HL-60 (cell line): ENCODE results near the gene LYPD8.

Experiments used
- GABPA ChIP-seq: IDR thresholded peaks from 2 replicates; pipeline ENCODE4 v1.6.1; 2012; ENCODE audit warnings: low read depth
- POLR2AphosphoS5 ChIP-seq: IDR thresholded peaks from 2 replicates; pipeline ENCODE4 v1.6.1; 2012; ENCODE audit warnings: low read depth
- SPI1 ChIP-seq: IDR thresholded peaks from 2 replicates; pipeline ENCODE4 v1.6.1; 2012; ENCODE audit warnings: low read depth, mild to moderate bottlenecking, borderline replicate concordance
- TF ChIP-seq, protein P1 (sequence below): IDR thresholded peaks from one replicate; pipeline ENCODE4 v1.5.1; 2011; ENCODE audit warnings: low read length, control low read depth, inconsistent platforms; ENCODE audit not compliant: insufficient read depth
- TF ChIP-seq, protein P2 (sequence below): IDR thresholded peaks from 2 replicates; pipeline ENCODE4 v1.6.1; 2012; ENCODE audit warnings: low read depth; ENCODE audit not compliant: insufficient replicate concordance

DNA sequence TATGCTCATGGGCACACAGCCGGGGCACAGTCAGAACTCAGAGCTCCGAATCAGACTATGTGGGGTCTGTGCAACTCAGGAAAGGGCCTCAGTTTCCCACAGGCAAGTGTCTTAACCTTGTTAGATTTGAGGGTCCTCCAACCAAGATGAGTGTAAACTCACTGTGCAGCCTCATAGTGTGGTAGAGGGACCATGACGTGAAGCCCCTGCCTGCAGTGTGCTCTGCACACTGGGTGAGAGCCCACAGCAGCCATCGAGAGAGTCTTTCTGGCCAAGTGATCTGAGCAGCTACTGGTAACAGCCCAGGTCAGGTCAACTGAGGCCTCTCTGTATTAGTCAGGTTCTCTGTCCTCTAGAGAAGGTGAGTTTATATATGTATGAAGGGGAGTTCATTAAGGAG lies 592 bp upstream of the LYPD8 start:
- TF ChIP-seq, protein P1, sequence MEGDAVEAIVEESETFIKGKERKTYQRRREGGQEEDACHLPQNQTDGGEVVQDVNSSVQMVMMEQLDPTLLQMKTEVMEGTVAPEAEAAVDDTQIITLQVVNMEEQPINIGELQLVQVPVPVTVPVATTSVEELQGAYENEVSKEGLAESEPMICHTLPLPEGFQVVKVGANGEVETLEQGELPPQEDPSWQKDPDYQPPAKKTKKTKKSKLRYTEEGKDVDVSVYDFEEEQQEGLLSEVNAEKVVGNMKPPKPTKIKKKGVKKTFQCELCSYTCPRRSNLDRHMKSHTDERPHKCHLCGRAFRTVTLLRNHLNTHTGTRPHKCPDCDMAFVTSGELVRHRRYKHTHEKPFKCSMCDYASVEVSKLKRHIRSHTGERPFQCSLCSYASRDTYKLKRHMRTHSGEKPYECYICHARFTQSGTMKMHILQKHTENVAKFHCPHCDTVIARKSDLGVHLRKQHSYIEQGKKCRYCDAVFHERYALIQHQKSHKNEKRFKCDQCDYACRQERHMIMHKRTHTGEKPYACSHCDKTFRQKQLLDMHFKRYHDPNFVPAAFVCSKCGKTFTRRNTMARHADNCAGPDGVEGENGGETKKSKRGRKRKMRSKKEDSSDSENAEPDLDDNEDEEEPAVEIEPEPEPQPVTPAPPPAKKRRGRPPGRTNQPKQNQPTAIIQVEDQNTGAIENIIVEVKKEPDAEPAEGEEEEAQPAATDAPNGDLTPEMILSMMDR: no peak
- TF ChIP-seq, protein P2, sequence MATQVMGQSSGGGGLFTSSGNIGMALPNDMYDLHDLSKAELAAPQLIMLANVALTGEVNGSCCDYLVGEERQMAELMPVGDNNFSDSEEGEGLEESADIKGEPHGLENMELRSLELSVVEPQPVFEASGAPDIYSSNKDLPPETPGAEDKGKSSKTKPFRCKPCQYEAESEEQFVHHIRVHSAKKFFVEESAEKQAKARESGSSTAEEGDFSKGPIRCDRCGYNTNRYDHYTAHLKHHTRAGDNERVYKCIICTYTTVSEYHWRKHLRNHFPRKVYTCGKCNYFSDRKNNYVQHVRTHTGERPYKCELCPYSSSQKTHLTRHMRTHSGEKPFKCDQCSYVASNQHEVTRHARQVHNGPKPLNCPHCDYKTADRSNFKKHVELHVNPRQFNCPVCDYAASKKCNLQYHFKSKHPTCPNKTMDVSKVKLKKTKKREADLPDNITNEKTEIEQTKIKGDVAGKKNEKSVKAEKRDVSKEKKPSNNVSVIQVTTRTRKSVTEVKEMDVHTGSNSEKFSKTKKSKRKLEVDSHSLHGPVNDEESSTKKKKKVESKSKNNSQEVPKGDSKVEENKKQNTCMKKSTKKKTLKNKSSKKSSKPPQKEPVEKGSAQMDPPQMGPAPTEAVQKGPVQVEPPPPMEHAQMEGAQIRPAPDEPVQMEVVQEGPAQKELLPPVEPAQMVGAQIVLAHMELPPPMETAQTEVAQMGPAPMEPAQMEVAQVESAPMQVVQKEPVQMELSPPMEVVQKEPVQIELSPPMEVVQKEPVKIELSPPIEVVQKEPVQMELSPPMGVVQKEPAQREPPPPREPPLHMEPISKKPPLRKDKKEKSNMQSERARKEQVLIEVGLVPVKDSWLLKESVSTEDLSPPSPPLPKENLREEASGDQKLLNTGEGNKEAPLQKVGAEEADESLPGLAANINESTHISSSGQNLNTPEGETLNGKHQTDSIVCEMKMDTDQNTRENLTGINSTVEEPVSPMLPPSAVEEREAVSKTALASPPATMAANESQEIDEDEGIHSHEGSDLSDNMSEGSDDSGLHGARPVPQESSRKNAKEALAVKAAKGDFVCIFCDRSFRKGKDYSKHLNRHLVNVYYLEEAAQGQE: no peak
- TF ChIP-seq SPI1 (no peak), POLR2AphosphoS5 (no peak), GABPA (no peak)
